Measurements from ENCODE around the gene RUSF1.

DNA sequence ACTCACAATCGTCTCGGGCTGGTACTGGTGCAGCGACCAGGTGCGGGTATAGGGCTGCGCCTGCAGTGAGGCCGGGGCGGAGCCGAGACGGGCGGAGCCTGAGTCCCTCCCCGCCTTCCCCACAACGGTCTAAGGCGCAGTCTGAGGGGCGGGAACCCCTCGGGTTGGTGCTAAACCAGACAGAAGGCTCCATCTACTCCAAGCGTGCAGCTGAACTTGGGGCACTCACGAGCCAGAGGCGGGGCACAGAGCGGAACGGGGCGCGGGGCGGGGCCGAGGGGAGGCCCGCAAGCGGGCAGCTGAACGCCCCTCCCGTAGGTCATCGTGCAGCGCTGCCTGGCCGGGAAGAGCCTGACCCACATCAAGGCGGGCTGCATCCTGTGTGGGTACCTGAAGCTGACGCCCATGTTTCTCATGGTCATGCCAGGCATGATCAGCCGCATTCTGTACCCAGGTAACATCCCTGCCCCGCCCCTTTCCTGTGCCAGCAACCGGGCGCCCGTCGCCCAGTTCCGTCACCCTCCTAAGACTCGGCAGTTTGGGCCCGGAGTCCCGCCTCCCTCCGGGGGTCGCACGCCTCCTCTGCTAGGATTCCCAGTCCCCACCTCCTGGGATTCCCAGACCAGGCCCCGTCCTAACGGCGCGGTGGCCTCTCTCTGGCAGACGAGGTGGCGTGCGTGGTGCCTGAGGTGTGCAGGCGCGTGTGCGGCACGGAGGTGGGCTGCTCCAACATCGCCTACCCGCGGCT is 20.3 kb downstream of the RUSF1 start:
- TF ChIP-seq GATA2 (IDR thresholded peaks at IDR 0.05; ENCODE audit: low read depth, low read length) (no peak), GATA3 (IDR thresholded peaks at IDR 0.05; ENCODE audit: low read depth, low read length) (no peak)
